Vagina (tissue), 2 donors: ENCODE data around the gene GPR149. TPM values are rescaled to one million over a fixed set of nuclear protein-coding genes. Genes with fewer than 3 reads are reported as not detected.

Experiments
- DNase-seq, 2 donors: peaks; one replicate each; pipeline ENCODE4 v3.0.0-alpha.2; 2017; ENCODE audit errors: extremely low spot score in 2 of 2
- H3K27ac ChIP-seq: fragments of 200-600 bp; sonication (generic); one replicate; pipeline ENCODE4 v1.5.1; 2019
- H3K27me3 ChIP-seq: fragments of 200-600 bp; sonication (generic); one replicate; pipeline ENCODE4 v1.5.1; 2019
- H3K36me3 ChIP-seq, 2 donors: fragments of 200-600 bp; sonication (generic); one replicate each; pipeline ENCODE4 v1.5.1; 2017 to 2019
- H3K4me1 ChIP-seq: fragments of 200-600 bp; sonication (generic); one replicate; pipeline ENCODE4 v1.5.1; 2019
- H3K4me3 ChIP-seq, 2 donors: fragments of 200-600 bp; sonication (generic); 1 replicate in 1 of 2; 2 replicates in 1 of 2; pipeline ENCODE4 v1.5.1; 2016 to 2019
- H3K9me3 ChIP-seq: fragments of 200-600 bp; sonication (generic); one replicate; pipeline ENCODE4 v1.5.1; 2019
- POLR2A ChIP-seq, 2 donors: fragments of 450-650 bp; IDR thresholded peaks; one replicate each; pipeline ENCODE4 v1.6.1; 2017; ENCODE audit warnings: antibody characterized with exemption in 2 of 2, mild to moderate bottlenecking in 2 of 2, moderate library complexity in 2 of 2
- POLR2AphosphoS5 ChIP-seq, 2 donors: sonication (generic); formaldehyde crosslinking; IDR thresholded peaks; one replicate each; pipeline ENCODE4 v1.9.0; 2017; ENCODE audit warnings: antibody characterized with exemption in 2 of 2, mild to moderate bottlenecking in 2 of 2, low read depth in 1 of 2; ENCODE audit not compliant: insufficient read depth in 1 of 2
- intact Hi-C: fragments of 100-400 bp; cut with DNase I; formaldehyde crosslinking; loops from one replicate; pipeline ENCODE4 v1.15.1; 2023
- total RNA-seq: library from RNA; depleted of rRNA; stranded (reverse); fragments of >200 nt; gene quantifications from one replicate; pipeline ENCODE4 v1.2.3, GENCODE V29; 2016
- TF ChIP-seq, protein P1 (sequence below), 3 experiments: fragments of 450-650 bp in 2 of 3; fragments of 200-600 bp in 1 of 3; sonication (generic) in 1 of 3; IDR thresholded peaks; one replicate each; pipeline ENCODE4 v1.5.1; 2017 to 2019; ENCODE audit warnings: antibody characterized with exemption in 3 of 3, mild to moderate bottlenecking in 2 of 3, moderate library complexity in 2 of 3

The GPR149 gene
- total RNA-seq, 1 donor from 2014 or later = not detected

GRCh38 chr3:154349223-154349622 lies 80.8 kb downstream of the GPR149 start:
- no peak for DNase-seq
- no peaks in the 10 kb centered on the region for H3K27me3 ChIP-seq
- TF ChIP-seq POLR2AphosphoS5 (IDR thresholded peaks at IDR 0.05; ENCODE audit: insufficient read depth in 1 of 2, low read depth in 1 of 2) (no peak), POLR2A (IDR thresholded peaks at IDR 0.05) (no peak)
- no peaks in the 10 kb centered on the region for H3K4me1 ChIP-seq
- no peaks in the 10 kb centered on the region for H3K9me3 ChIP-seq
- no peak overlapping the region for H3K4me3 ChIP-seq
- H3K27ac ChIP-seq = no peak overlapping the region
- intact Hi-C loops = no loop called here
- H3K36me3 ChIP-seq = no peaks in the 10 kb centered on the region

DNA sequence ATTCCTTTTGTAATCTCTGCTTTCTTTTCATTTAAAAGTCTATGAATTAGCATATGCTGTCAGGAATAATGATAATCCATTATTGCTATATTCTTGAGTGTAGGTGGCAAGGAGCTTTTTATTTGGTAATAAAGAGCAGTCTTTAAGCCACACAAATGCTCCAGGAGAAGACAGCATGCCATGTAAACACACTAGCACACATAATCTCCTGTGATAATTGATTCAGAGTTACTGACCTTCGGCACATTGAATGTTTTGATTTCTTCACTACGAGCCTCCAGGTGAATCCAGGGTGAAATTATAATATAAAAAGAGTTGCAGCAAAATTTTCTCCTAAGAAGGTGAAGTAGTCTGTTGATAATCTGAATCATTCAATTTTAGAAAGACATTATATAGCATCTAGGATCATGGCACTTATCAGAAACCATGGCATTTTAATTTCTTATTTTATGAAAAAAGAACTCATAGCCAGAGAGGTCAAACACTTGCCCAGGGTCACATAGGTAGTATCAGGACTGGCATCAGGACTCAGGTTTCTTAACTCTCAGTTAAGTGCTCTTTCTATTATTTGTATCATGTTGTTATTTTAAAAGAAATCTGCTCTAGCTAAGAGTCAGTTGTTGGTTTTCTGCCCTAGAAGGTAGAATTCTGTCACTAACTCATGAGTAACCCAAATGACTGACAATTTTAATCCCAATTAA lies 84.4 kb downstream of the GPR149 start:
- intact Hi-C loops = no loop called here
- TF ChIP-seq POLR2A (IDR thresholded peaks at IDR 0.05) (no peak), POLR2AphosphoS5 (IDR thresholded peaks at IDR 0.05; ENCODE audit: insufficient read depth in 1 of 2, low read depth in 1 of 2) (no peak)
- TF ChIP-seq, protein P1, sequence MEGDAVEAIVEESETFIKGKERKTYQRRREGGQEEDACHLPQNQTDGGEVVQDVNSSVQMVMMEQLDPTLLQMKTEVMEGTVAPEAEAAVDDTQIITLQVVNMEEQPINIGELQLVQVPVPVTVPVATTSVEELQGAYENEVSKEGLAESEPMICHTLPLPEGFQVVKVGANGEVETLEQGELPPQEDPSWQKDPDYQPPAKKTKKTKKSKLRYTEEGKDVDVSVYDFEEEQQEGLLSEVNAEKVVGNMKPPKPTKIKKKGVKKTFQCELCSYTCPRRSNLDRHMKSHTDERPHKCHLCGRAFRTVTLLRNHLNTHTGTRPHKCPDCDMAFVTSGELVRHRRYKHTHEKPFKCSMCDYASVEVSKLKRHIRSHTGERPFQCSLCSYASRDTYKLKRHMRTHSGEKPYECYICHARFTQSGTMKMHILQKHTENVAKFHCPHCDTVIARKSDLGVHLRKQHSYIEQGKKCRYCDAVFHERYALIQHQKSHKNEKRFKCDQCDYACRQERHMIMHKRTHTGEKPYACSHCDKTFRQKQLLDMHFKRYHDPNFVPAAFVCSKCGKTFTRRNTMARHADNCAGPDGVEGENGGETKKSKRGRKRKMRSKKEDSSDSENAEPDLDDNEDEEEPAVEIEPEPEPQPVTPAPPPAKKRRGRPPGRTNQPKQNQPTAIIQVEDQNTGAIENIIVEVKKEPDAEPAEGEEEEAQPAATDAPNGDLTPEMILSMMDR (IDR thresholded peaks at IDR 0.05) = no peak
- H3K27ac ChIP-seq = no peak overlapping the region

DNA sequence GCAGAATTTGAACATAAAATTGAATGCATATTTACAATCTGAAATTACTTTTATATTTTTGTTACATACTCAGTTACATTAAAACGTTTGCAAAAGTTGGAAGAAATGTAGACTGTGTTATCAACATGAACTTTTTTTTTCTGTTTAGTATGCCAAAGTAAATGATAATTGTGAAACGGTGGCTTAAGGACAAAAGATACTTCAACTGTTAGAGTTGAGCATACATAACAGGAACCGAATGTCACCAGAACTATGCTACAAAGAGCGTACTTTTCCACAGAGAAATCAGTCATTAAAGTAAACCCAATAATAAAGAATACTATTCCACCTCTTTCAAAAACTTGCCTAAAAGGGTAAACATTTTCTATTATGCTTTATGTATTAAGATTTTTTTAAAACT lies 91.4 kb downstream of the GPR149 start:
- intact Hi-C loops = loop anchor here (10.0 kb wide), 1 partner anchor 986 kb away; no protein-coding TSS in a partner anchor
- TF ChIP-seq POLR2AphosphoS5 (IDR thresholded peaks at IDR 0.05; ENCODE audit: insufficient read depth in 1 of 2, low read depth in 1 of 2) = no peak
- TF ChIP-seq POLR2A (IDR thresholded peaks at IDR 0.05) = no peak
- TF ChIP-seq, protein P1 (IDR thresholded peaks at IDR 0.05) = no peak
- Histone ChIP-seq H3K9me3 (no peaks in the 10 kb centered on the region), H3K27me3 (no peaks in the 10 kb centered on the region), H3K27ac (no peak overlapping the region), H3K4me1 (no peaks in the 10 kb centered on the region), H3K4me3 (no peak overlapping the region), H3K36me3 (no peaks in the 10 kb centered on the region)
- DNase-seq = no peak

More for the DNA sequence above, 84.4 kb downstream of the GPR149 start:
- Histone ChIP-seq H3K27me3 (no peaks in the 10 kb centered on the region), H3K4me1 (no peaks in the 10 kb centered on the region), H3K4me3 (no peak overlapping the region), H3K36me3 (no peaks in the 10 kb centered on the region), H3K9me3 (no peaks in the 10 kb centered on the region)
- DNase-seq = no peak

- Histone ChIP-seq H3K4me1 (no peaks in the 10 kb centered on the region), H3K9me3 (no peaks in the 10 kb centered on the region), H3K36me3 (no peaks in the 10 kb centered on the region), H3K27ac (no peak overlapping the region), H3K27me3 (no peaks in the 10 kb centered on the region), H3K4me3 (no peak overlapping the region)
- no peak for DNase-seq
- TF ChIP-seq POLR2A (IDR thresholded peaks at IDR 0.05) = no peak
- TF ChIP-seq, protein P1 (IDR thresholded peaks at IDR 0.05) = no peak
- intact Hi-C loops = loop anchor here (10.0 kb wide), 1 partner anchor 987 kb away; no protein-coding TSS in a partner anchor
Observed at GRCh38 chr3:154338008-154338407, 92.0 kb downstream of the GPR149 start.

DNA sequence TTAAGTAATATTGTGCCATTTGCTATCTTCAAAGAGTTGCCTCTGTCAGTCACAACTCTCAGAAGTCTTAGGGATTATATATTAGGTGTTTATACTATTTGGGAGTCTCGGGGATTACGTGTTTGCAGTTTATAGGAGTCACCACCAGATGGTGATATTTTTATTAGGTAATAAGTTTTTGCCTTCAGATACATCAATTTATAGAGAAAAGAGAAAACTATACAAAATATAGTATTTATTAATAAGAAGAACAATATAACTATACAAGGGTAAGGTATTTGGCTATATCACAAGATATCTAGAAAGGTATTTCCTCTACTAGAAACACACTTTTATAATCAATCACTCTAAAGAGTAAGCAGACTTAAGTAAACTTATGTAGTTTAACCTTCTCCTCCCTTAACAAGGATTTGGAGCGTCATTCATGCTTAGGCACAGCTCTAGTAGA lies 95.0 kb downstream of the GPR149 start:
- no peaks in the 10 kb centered on the region for H3K9me3 ChIP-seq
- H3K27ac ChIP-seq = no peak overlapping the region
- H3K27me3 ChIP-seq = no peaks in the 10 kb centered on the region
- no peak overlapping the region for H3K4me3 ChIP-seq
- H3K4me1 ChIP-seq = no peaks in the 10 kb centered on the region
- intact Hi-C loops = loop anchor here (10.0 kb wide), 1 partner anchor 990 kb away; no protein-coding TSS in a partner anchor
- TF ChIP-seq, protein P1 (IDR thresholded peaks at IDR 0.05) = peak in 1 of 3 experiments; percentile 30
- TF ChIP-seq POLR2AphosphoS5 (IDR thresholded peaks at IDR 0.05; ENCODE audit: insufficient read depth in 1 of 2, low read depth in 1 of 2) = no peak
- DNase-seq = no peak
- H3K36me3 ChIP-seq = no peaks in the 10 kb centered on the region
